NCI-H1694 treated with DMSO at 0.1 percent for 48 hours (cell line): ENCODE data around the gene BOC.
A peak's percentile ranks its signal among the peaks of the same experiment; 100 is the strongest.

ENCODE experiments used
- DNase-seq: peaks from one replicate; lab custom pipeline; 2025; lab: John Stamatoyannopoulos, UW

BOC gene

DNA sequence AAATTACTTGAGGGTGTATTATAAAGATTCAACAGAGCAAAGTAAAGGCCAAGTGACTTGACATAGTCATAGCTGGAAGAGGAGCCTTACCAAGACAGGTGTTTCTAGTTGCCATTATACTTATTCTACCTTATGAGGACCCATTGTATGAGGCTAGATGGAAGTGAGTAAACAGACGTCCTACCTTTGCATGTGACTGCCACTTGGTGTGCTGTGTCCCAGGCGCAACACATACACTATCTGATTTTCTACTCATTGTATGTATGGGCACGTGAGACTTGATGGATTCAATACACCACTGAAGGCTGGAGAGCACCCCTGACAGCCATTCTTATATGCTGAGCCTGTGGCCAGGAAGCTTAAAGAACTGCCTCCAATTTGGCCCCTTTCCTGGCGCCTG lies 40.5 kb downstream of the BOC start:
- DNase-seq, result no peak

DNA sequence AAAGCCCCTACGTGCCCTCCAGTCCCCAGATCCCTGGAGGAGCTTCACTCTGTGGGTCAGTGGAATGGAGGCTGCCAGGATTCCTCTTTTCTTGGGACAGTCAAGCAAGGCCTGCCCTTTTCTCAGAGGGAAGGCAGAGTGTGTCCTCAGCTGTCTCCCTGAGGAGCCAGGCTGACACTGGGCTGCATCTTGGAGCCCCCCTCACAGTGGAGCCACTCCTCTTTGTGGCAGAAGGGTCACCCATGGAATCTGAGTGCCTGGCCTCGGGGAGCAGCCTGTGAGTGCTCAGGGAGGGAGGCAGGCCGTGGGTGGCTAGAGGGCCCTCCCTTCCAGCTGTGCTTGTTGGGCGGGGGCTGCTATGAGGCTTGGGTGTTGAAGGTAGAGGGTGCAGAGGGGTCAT lies 41.2 kb downstream of the BOC start:
- DNase-seq, result no peak

DNA sequence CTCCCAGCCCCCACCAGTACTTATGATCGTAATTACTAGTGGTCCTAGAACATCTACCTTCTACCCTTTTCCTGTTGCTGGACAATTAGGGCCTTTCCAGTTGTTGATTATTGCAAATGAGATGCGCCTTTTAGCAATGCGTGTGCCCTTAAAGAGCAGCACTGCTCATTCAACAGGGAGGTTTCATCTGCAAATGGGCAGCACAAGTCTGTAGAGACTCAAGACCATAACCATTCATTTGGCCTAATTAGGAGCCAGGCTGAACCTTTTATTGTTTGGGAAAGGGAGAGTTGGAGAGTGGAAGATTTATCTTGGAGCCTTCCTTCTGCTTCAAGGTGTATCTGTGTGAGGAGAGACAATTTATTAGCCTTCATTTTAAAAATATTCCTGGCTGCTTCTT lies 42.3 kb downstream of the BOC start:
- no peak for DNase-seq

DNA sequence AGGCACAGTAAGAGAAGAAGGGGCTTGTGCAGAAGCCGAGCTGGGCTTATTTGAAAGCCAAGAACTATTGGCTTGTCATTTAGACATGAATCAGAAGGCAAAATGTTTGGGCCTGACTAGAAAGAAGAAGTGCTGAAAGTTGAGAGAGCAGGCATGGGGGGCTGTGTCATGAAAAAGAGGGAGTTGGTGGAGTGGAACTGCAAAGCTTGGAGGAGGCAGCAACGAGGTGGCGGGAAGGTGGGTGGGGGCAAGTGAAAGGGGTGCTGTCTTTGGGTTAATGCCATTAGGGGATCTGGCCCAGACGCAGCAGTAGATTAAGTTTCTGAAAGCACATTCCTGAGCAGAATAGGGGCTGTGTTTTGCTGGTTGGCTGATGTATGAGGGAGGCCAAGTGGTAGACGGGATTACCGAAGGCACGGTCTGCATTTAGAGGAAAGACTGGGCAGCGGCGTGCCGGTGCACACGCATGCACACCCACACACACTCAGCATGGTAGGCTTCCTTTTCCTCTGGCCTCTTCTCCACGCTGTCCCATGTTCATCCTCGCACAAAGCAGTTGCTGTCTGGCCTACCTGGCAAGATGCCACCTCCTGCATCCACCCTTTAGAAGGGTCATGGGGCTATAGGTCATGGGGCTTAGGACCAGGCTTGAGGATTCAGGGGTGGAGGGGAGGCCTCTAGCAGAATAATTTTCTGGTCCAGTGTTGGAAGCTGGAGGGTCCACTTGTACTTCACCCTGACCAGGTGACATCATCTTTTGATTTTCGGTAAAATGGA lies 43.0 kb downstream of the BOC start:
- DNase-seq, result no peak

DNA sequence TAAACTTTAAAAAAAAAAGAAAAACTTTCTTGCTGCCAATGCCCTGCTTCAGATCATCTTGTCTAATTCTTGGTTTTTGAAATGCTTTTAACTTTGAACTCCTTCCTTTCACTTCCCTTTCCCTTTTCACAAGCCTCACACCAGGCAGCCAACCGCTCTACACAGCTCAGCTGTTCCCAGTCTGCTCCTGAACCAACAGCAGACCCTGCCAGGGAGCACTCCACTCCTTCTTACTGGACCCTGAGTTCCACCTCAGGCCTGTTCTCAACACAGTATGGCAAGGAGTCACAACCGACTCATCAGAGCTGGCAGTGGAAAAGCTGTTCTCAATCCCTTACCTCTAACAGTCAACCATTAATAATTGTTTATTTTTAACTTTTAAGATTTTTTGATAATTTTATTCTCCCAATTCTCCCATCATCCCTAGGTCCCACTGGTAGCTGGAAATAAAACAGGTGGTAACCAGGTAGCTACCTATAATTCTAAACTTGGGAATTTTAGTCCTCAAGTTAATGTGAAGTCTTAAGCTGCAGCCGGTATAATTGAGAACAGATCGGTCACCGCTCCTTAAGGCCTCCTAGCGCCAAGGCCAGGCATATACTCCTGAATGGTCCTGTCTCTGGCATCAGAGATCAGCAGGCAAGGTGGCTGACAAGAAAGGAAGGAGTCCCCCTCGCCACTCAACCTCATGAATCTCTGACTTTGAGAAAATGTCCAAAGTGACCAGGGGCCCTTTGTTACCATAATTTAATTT lies 43.9 kb downstream of the BOC start:
- no peak for DNase-seq

DNA sequence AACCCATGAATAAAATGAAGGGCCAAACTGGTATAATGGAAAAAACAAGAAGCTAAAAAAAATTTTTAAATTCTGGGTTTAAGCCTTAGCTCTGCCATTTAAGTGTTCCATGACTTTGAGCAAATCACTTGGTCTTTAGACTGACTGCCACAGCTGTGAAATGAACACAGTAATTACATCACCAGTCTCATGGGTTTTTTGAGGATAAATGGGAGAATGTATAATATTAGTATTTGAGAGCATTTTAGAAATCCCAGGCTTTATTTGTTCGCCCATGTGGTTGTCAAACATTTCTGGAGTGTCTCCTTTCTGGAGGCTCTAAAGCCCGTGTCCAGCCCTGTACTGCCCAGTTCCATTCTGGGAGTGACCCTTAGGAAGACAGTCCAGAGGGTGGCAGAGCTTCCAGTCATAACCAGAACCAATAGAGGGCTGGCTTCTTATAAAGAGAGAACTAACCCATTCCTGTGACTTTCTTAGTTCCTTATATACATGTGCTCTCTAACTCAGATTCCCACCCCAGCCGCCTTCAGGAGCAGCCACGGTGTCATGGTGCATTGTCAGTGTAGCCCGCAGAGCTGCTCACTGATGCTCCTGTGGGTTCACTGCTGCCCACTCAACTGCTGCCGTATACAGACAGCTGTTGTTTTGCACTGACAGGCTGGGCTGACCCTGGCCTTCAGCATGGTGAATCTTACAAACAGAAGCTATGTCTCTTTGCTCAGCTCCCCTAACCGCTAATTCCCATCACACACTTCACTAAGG lies 44.7 kb downstream of the BOC start:
- no peak for DNase-seq

DNA sequence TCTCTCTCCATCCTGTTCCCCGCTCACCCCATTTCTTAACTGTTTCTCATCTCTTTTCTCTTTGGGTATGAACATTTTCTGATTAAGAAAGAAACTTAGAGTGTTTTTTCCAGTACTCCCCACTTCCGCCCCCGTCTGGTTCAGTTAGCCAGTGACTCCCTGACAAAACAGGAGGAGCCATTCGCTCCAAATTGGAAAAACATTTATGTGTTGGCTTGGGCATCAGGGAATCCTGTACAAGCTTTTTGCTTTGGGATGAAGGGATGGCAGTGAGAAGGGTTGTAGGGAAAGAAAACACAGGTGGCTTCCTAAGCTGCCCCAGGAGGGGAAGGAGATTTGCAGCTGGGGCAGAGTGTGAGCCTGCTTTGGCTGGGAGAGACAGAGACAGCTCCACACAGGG lies 47.0 kb downstream of the BOC start:
- DNase-seq, result no peak

DNA sequence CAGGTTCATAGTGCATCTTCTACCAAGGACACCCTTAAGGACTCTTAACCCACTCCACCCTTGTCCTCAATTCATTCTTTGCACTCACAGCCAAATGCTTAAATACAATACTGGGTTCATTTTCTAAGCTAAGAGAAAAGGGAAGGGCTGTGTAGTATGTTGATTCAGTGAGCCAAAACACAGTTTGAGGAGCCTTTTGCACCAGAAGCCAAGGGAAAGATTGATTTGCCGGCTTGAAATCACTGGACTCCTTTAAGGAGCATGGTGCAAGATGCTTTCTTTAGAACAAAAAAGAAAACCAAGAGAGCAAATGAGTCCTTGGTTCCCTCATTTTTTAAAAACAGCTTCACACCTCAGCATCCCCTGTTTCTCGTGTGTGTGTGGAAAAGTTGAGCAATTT lies 47.8 kb downstream of the BOC start:
- DNase-seq, result no peak

DNA sequence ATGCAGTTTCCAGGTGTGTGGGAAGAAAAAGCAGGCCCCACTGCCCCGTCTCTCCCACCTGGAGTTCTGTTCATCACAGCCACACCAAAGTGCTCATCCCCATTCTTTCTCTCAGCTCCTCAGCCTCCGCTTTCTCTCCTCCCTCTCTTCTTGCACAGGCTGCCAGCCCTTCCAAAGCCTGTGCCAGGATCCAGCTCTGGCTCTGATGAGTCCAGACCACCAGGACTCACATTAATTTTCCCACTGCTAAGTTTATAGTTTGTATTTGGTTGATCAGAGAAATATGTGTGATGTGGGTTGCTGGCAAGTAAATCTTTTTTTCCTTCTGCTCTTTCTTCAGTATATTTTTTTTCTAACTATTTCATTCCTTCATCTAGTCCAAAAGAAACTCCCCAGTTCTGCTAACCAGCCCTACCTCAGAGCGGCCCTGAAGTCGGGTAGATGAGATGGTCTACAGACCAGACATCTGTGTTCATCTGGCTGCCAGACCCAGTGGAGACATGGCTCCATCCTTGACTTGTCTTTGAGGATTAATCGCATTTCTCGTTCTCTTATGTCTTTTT lies 49.8 kb downstream of the BOC start:
- no peak for DNase-seq

DNA sequence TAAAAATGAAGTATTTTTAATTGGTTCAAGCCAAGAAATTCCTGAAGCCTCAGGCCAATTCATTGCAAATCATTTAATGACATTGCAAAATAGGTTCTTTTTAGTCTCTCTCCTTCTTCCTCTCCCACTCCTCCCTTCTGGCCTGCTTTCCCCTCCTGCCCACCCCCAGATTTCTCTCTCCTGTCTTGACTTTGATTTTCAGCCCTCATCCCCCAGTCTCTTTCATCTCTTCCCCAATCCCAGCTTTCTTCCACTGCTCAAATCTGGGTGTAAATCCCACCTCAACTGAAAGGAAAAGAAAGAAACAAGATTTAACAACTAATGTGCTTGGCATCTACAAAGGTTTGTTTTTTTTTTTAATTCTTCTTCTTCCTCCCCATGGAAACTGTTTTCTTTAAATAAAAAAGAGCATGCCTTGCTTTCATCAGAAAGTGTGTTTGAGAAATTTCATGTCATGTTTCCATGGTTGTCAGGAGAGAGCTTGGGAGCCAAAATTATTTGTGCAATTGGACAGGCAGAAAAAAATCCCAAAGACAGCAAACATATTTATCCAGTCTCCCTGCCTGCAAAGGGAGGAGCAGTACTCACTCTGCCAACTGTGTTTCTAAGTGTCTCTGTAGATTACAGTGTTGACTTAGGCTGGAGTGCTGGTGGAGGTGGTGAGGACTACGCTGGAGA lies 50.4 kb downstream of the BOC start:
- peak; percentile 43 for DNase-seq

DNA sequence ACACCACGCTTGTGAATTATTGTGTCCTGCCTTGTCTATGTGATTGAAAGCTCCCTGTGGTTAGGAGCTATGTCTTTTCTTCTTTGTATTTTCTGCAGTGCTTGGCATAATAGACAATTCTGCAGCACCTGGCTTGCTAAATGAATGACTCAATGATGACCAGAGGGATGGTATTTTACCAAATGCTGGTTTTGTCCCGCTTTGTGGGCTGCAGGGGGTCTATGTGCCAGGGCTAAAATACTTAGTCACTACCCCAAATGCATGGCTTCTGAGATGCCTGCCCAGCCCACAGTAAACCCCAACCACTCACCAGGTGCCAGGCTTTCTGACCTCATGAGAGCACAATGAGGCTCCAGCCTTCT lies 50.9 kb downstream of the BOC start:
- DNase-seq, result no peak

DNA sequence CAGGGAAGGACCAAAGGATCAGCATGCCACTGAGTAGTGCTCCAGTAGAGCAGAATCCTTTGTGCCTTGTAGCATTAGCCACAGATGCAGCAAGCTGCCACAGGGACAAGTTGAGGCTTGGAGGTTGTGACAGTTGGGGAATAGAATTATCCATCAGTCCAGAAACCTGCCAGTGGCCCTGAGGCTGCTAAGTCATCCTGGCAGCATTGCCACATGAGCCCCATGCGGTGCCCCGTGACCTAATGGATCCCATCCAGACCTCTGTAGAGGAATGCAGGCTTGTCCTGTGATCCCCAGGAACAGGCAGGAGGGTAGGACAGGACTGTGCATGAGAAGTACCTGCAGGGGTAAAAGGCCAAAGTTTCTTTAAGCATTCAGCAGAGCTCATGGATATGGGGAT lies 51.7 kb downstream of the BOC start:
- peak; percentile 95 for DNase-seq

DNA sequence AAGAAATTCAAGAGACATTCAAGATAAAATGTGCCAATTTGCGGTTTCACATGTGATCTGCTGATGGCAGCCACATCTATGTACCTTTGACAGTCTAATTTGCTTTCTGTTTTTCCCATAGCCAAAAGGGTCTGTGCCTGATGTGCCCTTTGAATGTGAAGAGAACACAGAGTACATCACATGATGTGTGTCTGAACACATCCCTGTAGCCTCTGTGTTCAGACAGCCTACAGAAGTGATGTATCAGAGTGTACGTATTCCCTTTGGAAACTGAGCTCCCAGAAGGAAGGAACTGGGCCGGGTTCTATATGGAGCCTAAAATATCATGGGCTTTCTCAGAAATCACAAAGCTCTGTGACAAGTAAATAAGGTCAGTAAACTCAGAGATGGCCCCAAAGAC lies 52.4 kb downstream of the BOC start:
- DNase-seq, result peak; percentile 72

DNA sequence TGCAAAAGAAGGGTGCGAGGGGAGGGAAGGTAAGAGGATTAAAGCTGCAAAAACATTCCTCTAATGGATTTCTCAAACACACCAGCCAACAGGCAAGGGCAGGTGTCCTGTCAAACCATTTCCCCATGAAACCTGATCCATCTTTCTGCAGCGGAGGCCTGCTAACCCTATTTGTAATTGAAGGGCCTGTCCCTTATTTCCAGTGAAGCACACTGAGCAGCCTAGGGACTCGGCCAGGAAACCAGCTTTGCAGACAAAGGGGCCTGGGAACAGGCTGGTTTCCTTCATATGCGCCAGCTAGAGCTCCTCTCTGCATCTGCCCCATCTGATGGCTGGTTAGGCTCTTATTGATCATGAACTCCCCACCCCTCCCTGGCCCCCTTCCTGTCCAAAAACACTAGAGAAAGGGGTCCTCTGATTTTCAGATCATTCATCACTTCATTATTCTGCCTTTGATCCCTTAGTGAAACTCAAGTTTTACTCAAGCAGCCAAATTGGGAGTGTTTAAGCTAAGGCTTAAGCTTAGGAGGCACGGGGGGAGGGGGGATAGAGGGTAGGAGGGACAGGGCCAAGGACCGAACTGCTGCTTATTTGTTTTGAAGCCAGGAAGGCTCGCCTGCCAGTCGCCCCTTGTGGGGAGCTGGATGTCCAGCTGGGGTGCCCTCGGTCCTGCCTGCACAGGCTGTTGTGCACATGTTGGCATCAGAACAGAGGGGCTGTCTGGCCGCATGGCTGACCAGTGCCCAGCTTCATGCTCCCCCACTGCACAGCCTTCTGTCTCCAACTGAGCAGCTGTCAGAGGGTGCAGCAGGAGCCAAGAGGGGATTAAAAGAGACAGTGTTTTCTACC lies 53.1 kb downstream of the BOC start:
- peak; percentile 89 for DNase-seq

DNA sequence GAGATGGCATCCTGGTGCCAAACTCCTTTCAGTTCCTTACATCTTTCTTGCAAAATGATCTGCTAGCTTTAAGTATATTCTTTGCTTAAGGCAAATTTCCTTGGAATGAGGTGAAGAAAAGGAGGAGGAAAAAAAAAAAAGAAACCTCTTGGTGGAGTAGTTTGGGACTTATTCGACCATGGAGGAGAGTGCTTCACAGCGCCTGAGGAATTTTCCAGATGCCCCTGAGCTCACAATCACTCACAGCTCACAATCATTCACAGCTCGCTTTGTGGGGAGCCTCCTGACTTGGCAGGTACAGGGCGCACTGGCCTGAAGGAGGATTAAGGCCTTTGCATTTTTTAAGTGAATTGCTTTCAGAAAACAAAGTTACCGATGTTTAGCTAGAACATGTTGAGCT lies 53.9 kb downstream of the BOC start:
- no peak for DNase-seq

DNA sequence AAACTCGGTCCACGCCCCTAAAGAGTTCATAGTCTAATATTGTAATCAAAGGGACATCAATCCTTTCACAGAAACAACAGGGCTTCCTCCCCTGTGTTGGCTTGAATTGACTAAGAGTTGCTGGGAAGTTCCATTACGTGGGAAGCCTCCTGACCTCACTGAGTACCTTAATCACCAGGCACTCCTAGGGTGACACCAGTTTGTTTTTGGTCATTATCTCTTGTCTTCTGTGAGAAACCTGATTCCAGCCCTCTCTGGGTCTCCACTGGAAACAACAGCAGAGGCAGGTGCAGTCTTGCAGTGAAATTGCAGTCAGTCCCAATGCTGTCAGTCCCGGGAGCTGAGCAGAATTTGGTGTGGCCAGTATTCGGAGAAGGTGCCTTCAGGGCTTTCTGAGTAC lies 55.4 kb downstream of the BOC start:
- no peak for DNase-seq

DNA sequence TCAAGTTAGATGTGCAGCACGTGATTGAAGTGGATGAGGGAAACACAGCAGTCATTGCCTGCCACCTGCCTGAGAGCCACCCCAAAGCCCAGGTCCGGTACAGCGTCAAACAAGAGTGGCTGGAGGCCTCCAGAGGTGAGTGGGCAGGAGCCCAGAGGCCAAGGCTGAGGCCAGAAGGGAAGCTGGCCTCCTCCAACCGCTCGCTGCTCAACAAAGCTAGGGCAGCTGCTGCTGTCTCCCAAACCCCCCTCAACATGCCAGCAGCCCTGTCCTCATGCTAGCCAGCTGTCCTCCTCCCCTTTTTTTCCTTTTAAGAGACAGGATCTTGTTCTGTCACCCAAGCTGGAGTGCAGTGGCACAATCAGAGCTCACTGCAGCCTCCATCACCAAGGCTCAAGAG lies 57.0 kb downstream of the BOC start:
- peak; percentile 46 for DNase-seq

DNA sequence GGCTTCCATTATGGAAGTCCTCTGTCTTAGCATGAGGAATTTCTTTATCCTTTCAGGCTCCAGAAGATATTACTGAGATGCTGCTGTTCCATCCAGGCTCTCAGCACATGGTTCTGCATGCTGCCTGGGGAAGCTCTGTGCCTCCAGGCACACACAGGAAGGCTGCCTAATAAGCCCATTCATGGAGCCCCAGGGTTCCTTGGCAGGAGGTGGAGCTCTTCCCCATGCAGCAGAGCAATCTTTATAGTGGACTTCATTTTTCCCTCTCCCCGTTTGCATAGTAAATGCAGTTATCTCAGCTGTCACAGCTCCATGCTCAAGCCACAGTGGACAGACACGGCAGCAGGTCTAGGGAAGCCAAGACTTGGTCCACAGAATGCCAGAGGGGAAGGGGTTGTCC lies 57.6 kb downstream of the BOC start:
- peak; percentile 30 for DNase-seq

DNA sequence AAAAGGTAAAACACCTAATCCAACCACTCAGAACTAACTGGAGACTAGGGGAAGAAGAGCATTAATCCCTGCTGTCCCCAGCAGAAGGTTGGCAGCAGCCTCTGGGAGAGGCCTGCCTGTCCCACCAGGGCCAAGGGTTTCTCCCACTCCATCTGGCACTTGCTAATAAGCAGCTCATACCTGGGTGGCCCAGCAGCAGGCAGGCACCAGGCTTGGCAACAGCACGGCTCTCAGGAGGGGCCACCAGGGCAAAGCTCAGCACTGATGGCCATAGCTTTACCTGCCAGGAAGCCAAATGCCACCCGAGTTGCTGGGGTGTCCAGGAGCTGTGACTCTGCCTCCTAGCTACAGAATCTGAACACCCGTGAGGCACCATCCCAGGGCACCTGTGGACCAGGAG lies 58.3 kb downstream of the BOC start:
- DNase-seq, result peak; percentile 94

DNA sequence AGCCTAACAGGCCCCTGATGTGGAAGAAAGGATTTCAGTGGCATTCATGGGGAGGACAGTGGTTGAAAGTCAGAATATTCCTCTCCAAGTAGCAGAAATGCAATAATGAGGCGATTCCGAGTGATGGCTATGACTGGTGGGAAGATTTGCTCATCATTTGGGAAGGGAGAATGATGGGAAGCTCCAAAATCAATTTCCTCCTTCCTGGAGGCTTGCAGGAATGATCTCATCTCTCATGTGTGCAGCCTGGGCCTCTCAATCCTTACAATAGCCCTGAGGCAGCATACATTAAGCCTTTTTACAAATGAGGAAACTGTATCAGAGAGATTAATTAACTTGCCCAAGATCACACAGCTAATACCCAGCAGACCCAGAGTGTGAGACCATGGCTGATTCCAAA lies 58.7 kb downstream of the BOC start:
- peak; percentile 69 for DNase-seq

DNA sequence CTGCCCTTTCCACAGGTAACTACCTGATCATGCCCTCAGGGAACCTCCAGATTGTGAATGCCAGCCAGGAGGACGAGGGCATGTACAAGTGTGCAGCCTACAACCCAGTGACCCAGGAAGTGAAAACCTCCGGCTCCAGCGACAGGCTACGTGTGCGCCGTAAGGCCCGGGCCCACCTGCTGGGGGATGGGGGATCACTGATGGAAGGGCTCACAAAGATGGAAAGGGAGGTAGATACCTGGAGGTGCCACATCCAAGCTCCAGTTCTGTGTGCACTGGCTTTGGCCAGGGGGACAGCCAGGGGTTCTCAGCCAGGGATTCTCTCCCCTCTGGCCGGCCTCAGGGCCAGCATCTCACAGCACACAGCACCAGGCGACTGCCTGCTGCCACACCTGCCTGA lies 59.4 kb downstream of the BOC start:
- DNase-seq, result no peak
